Measurements from ENCODE around the gene CUEDC1. TPM values are rescaled to one million over a fixed set of nuclear protein-coding genes. Genes with fewer than 3 reads are reported as not detected.

CUEDC1 gene
- total RNA-seq, 2 donors from 2014 or later, result 33.0 to 44.9 TPM

- H3K4me1 ChIP-seq (replicated peaks), result peaks cover 5% of the 10 kb centered on the region
- 98% methylated on average over 1 of the region's 1 CpG for WGBS
- no peaks in the 10 kb centered on the region for H3K36me3 ChIP-seq
- no peaks in the 10 kb centered on the region for H3K9me3 ChIP-seq
- no peak overlapping the region for H3K4me3 ChIP-seq
- intact Hi-C loops (cut with DNase I), result no loop called here
- TF ChIP-seq POLR2AphosphoS5 (IDR thresholded peaks at IDR 0.05) (no peak), POLR2A (IDR thresholded peaks at IDR 0.05) (no peak)
- TF ChIP-seq, protein P1, sequence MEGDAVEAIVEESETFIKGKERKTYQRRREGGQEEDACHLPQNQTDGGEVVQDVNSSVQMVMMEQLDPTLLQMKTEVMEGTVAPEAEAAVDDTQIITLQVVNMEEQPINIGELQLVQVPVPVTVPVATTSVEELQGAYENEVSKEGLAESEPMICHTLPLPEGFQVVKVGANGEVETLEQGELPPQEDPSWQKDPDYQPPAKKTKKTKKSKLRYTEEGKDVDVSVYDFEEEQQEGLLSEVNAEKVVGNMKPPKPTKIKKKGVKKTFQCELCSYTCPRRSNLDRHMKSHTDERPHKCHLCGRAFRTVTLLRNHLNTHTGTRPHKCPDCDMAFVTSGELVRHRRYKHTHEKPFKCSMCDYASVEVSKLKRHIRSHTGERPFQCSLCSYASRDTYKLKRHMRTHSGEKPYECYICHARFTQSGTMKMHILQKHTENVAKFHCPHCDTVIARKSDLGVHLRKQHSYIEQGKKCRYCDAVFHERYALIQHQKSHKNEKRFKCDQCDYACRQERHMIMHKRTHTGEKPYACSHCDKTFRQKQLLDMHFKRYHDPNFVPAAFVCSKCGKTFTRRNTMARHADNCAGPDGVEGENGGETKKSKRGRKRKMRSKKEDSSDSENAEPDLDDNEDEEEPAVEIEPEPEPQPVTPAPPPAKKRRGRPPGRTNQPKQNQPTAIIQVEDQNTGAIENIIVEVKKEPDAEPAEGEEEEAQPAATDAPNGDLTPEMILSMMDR (IDR thresholded peaks at IDR 0.05), result no peak
- H3K27me3 ChIP-seq (replicated peaks; ENCODE audit: insufficient read depth), result no peaks in the 10 kb centered on the region
- H3K27ac ChIP-seq, result no peak overlapping the region
- no peak for DNase-seq (ENCODE audit: low spot score)
These were observed 140.8 kb downstream of the CUEDC1 start for GRCh38 chr17:57814421-57814820.

DNA sequence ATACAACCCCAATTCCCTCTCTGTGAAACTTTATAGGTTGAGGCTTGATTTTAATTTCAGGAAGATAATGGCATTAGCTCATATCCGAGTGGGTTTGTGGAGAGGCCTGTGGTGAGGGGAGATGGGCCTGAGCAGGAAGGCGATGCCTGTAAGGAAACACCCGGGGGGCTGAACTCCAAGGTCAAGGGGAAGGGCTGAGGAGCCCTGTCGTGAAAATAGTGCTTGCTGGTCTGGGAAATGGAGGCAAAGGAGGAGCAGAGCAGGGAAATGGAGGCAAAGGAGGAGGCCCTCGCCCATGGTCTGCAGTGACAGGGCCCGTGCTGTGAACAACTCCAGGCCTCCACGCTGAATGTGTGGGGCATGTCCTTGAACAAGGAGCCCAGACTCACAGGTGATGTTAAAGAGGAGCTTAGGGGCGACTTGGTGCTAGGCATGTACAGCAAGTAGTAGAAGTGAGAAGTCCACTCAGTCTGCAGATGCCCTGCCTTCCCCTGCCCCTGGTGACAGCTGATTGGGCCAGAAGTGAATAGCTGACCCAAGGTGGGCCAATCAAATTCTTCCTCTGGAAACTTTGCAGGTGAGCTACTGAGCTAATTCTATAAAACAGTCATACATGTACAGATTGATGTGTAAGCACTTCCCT lies 143.5 kb downstream of the CUEDC1 start:
- 70% methylated on average over 8 of the region's 8 CpGs for WGBS
- TF ChIP-seq POLR2AphosphoS5 (IDR thresholded peaks at IDR 0.05) (no peak), POLR2A (IDR thresholded peaks at IDR 0.05) (no peak)
- TF ChIP-seq, protein P1 (IDR thresholded peaks at IDR 0.05), result no peak
- Histone ChIP-seq H3K4me1 (replicated peaks) (peaks cover 5% of the 10 kb centered on the region), H3K9me3 (no peaks in the 10 kb centered on the region), H3K27me3 (replicated peaks; ENCODE audit: insufficient read depth) (no peaks in the 10 kb centered on the region), H3K27ac (no peak overlapping the region), H3K4me3 (no peak overlapping the region), H3K36me3 (no peaks in the 10 kb centered on the region)
- DNase-seq (ENCODE audit: low spot score), result no peak
- intact Hi-C loops (cut with DNase I), result loop anchor here (2.0 kb wide), 1 partner anchor 21 kb away; no protein-coding TSS in a partner anchor

Small RNA genes lying within 50 kb of the gene (small RNA-seq; reads per million reads assigned to genes)
- gene AC015813.4, result 0 reads per million in 2 donors

Other genes with a start within 250 kb of the CUEDC1 start
- gene CCDC182, start 210.1 kb downstream of the CUEDC1 start, total RNA-seq, result 1 to 10 TPM in 1 of 2 donors, not detected in 1; 1.1 TPM
- gene MRPS23, start 105.4 kb downstream of the CUEDC1 start, total RNA-seq, result 10 to 100 TPM; 29.0 to 43.1 TPM
- 10 to 100 TPM; 84.9 to 91.1 TPM for gene VEZF1, start 32.8 kb upstream of the CUEDC1 start, total RNA-seq
- 100 to 1,000 TPM; 136 to 151 TPM for gene SRSF1, start 51.8 kb upstream of the CUEDC1 start, total RNA-seq
- gene DYNLL2, start 128.0 kb upstream of the CUEDC1 start, total RNA-seq, result 10 to 100 TPM; 29.9 to 33.0 TPM
- gene OR4D1, start 193.0 kb upstream of the CUEDC1 start, total RNA-seq, result under 1 TPM in 1 of 2 donors, not detected in 1; 0.34 TPM
- gene OR4D2, start 211.6 kb upstream of the CUEDC1 start, total RNA-seq, result not detected
- not detected for gene EPX, start 237.3 kb upstream of the CUEDC1 start, total RNA-seq

Data from prostate gland (tissue), 2 donors.